ENCODE results near the gene BAG1.

DNA sequence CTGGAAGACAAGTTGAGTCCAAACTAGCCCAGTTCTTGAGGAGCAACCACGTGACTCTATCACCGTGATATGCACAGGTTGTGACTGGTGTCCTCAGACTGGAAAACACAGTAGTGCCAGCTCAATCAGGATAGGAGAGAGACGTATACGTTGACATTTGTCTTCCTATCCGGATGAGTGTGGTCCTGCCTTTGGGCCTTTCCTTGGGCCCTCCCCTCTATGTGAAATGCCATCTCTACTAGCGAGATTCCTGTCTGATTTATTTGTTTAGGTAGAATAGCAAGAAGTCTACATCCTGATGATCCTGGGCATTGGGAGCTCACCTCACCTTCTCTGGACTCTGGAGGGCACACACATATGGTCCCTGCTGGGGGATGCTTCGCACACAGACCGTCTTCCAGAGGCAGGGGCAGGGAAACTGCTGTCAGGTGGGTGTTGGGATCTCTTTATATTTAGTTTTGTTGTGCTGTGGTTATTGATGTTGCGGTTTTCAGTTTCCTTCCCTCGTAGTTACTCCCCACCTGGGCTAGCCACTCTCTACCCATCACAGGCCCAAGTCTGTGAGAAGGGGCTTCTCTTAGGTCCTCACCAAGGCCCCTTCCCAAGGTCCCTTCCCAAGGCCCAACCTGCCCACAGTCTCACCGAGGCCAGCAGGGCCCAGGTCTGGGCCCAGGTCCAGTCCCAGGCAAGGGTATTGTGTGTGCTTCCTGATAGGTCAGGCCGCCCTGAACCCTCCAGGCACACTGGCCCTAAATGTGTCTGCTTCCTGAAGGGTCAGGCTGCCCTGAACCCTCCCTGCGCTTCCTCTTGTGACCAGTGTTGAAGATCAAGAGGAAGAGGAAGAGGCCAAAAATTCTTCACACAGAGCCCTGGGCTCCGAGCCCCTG, 43.6 kb downstream of the BAG1 start:
- no peak for TF ChIP-seq EP300 (IDR thresholded peaks at IDR 0.05)
- TF ChIP-seq, protein P1, sequence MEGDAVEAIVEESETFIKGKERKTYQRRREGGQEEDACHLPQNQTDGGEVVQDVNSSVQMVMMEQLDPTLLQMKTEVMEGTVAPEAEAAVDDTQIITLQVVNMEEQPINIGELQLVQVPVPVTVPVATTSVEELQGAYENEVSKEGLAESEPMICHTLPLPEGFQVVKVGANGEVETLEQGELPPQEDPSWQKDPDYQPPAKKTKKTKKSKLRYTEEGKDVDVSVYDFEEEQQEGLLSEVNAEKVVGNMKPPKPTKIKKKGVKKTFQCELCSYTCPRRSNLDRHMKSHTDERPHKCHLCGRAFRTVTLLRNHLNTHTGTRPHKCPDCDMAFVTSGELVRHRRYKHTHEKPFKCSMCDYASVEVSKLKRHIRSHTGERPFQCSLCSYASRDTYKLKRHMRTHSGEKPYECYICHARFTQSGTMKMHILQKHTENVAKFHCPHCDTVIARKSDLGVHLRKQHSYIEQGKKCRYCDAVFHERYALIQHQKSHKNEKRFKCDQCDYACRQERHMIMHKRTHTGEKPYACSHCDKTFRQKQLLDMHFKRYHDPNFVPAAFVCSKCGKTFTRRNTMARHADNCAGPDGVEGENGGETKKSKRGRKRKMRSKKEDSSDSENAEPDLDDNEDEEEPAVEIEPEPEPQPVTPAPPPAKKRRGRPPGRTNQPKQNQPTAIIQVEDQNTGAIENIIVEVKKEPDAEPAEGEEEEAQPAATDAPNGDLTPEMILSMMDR (IDR thresholded peaks at IDR 0.05): peak in 1 of 6 experiments; percentile 17
- TF ChIP-seq POLR2A (IDR thresholded peaks at IDR 0.05): no peak

Data from upper lobe of left lung (tissue), 4 donors.